SK-N-SH (cell line): ENCODE data around the gene MLC1. TPM values are rescaled to one million over a fixed set of nuclear protein-coding genes. Genes with fewer than 3 reads are reported as not detected.

Experiments used
- CTCF ChIA-PET: fragments of 300-600, 350-600 bp; formaldehyde crosslinking; extraction: SDS; loops from one replicate; lab custom pipeline; 2021; lab: Yijun Ruan, JAX
- POLR2A ChIA-PET: fragments of 350-600 bp; sonication (Branson Sonifier 250); formaldehyde crosslinking; extraction: SDS; loops from one replicate; lab custom pipeline; 2020; ENCODE audit warnings: antibody characterized with exemption, inconsistent platforms; lab: Yijun Ruan, JAX
- DNase-seq: peaks from one replicate; pipeline ENCODE4 v3.0.0; 2012
- H2AFZ ChIP-seq: fragments of 200-600 bp; sonication (generic); 2 replicates; pipeline ENCODE4 v1.8.1; 2016; ENCODE audit warnings: antibody characterized with exemption, mild to moderate bottlenecking, low read depth
- H3F3A ChIP-seq: fragments of 200-600 bp; sonication (generic); replicated peaks from 2 replicates; pipeline ENCODE3; 2016; ENCODE audit warnings: antibody characterized with exemption, mild to moderate bottlenecking; ENCODE audit not compliant: insufficient read depth
- H3K27ac ChIP-seq, 2 experiments: fragments of 200-500 bp in 1 of 2; fragments of 200-600 bp in 1 of 2; sonication (Bioruptor generic) in 1 of 2; sonication (generic), shearing (Covaris generic) in 1 of 2; 2 replicates each; pipeline versions ENCODE4 v1.5.1 to v1.6.1; 2014 to 2016; ENCODE audit warnings: low read depth in 2 of 2, inconsistent platforms in 1 of 2, low read length in 1 of 2, mild to moderate bottlenecking in 1 of 2, mixed read lengths in 1 of 2
- H3K27me3 ChIP-seq: fragments of 200-600 bp; sonication (generic), shearing (Covaris generic); 2 replicates; pipeline ENCODE4 v1.6.1; 2016; ENCODE audit warnings: mixed run types; ENCODE audit not compliant: insufficient read depth
- H3K36me3 ChIP-seq, 2 experiments: fragments of 200-500 bp in 1 of 2; fragments of 200-600 bp in 1 of 2; sonication (Bioruptor generic) in 1 of 2; sonication (generic) in 1 of 2; replicated peaks in 1 of 2; 2 replicates each; pipeline versions ENCODE3 to v1.5.1; 2014 to 2016; ENCODE audit warnings: low read length in 1 of 2, mild to moderate bottlenecking in 1 of 2; ENCODE audit not compliant: insufficient read depth in 2 of 2, control insufficient read depth in 1 of 2
- H3K4me1 ChIP-seq, 2 experiments: fragments of 200-500 bp in 1 of 2; fragments of 200-600 bp in 1 of 2; sonication (Bioruptor generic) in 1 of 2; sonication (generic), shearing (Covaris generic) in 1 of 2; 2 replicates each; pipeline versions ENCODE4 v1.5.1 to v1.6.1; 2014 to 2016; ENCODE audit warnings: low read depth in 1 of 2, low read length in 1 of 2, mixed run types in 1 of 2; ENCODE audit not compliant: insufficient read depth in 2 of 2, control insufficient read depth in 1 of 2
- H3K4me2 ChIP-seq: fragments of 200-600 bp; sonication (generic), shearing (Covaris generic); 2 replicates; pipeline ENCODE4 v1.6.1; 2017; ENCODE audit warnings: mixed run types
- H3K4me3 ChIP-seq, 2 experiments: fragments of 200-500 bp in 1 of 2; fragments of 200-600 bp in 1 of 2; sonication (Bioruptor generic) in 1 of 2; sonication (generic), shearing (Covaris generic) in 1 of 2; 2 replicates each; pipeline versions ENCODE4 v1.5.1 to v1.8.1; 2014 to 2016; ENCODE audit warnings: low read depth in 2 of 2, inconsistent platforms in 1 of 2, low read length in 1 of 2, mild to moderate bottlenecking in 1 of 2, mixed read lengths in 1 of 2, moderate library complexity in 1 of 2
- H3K79me2 ChIP-seq: fragments of 200-600 bp; sonication (generic); 2 replicates; pipeline ENCODE4 v1.8.1; 2017; ENCODE audit warnings: mild to moderate bottlenecking; ENCODE audit not compliant: insufficient read depth
- H3K9ac ChIP-seq: fragments of 200-600 bp; sonication (generic); 2 replicates; pipeline ENCODE4 v1.6.1; 2017; ENCODE audit warnings: mixed run types
- H3K9me2 ChIP-seq: fragments of 200-600 bp; sonication (generic); 2 replicates; pipeline ENCODE4 v1.6.1; 2017; ENCODE audit warnings: mixed run types
- H3K9me3 ChIP-seq: fragments of 200-600 bp; sonication (generic); 2 replicates; pipeline ENCODE4 v1.6.1; 2017; ENCODE audit warnings: mixed run types, mild to moderate bottlenecking, moderate library complexity
- H4K20me1 ChIP-seq: fragments of 200-600 bp; sonication (generic); 2 replicates; pipeline ENCODE4 v1.6.1; 2017; ENCODE audit warnings: mild to moderate bottlenecking, mixed run types; ENCODE audit not compliant: insufficient read depth
- CHD2 ChIP-seq: fragments of 150-350 bp; IDR thresholded peaks from 2 replicates; pipeline ENCODE4 v1.6.1; 2018; ENCODE audit warnings: low read length; ENCODE audit not compliant: partially characterized antibody
- EZH2phosphoT487 ChIP-seq: fragments of 200-600 bp; sonication (generic); IDR thresholded peaks from 2 replicates; pipeline ENCODE4 v1.6.1; 2017; ENCODE audit warnings: low read depth, mixed run types, mild to moderate bottlenecking, antibody characterized with exemption, moderate library complexity, borderline replicate concordance
- FOXJ3 ChIP-seq: sonication (generic); formaldehyde crosslinking; IDR thresholded peaks from 2 replicates; pipeline ENCODE4 v1.5.1; 2020; ENCODE audit warnings: mild to moderate bottlenecking, missing genetic modification reagents
- GABPA ChIP-seq: IDR thresholded peaks from 2 replicates; pipeline ENCODE4 v1.4.0; 2012; ENCODE audit warnings: low read depth, mild to moderate bottlenecking
- MAX ChIP-seq: IDR thresholded peaks from 2 replicates; pipeline ENCODE4 v1.4.0; 2012; ENCODE audit warnings: low read depth
- MEF2A ChIP-seq: IDR thresholded peaks from 2 replicates; pipeline ENCODE4 v1.4.0; 2012; ENCODE audit warnings: low read depth, borderline replicate concordance
- NRF1 ChIP-seq: IDR thresholded peaks from 2 replicates; pipeline ENCODE4 v1.6.1; 2012; ENCODE audit warnings: low read depth, mild to moderate bottlenecking, low read length
- RAD21 ChIP-seq: IDR thresholded peaks from 2 replicates; pipeline ENCODE4 v1.6.1; 2012; ENCODE audit warnings: mild to moderate bottlenecking, low read length
- REST ChIP-seq: IDR thresholded peaks from 2 replicates; pipeline ENCODE4 v1.6.1; 2012; ENCODE audit warnings: mild to moderate bottlenecking, low read depth, low read length, moderate library complexity
- RXRA ChIP-seq: IDR thresholded peaks from 2 replicates; pipeline ENCODE4 v1.4.0; 2012; ENCODE audit warnings: low read depth, mild to moderate bottlenecking, borderline replicate concordance
- SIN3A ChIP-seq: IDR thresholded peaks from 2 replicates; pipeline ENCODE4 v1.6.1; 2012; ENCODE audit warnings: low read depth, mild to moderate bottlenecking, low read length, moderate library complexity, borderline replicate concordance
- SMC3 ChIP-seq: IDR thresholded peaks from 2 replicates; pipeline ENCODE4 v1.6.1; 2012; ENCODE audit warnings: low read depth, low read length, improper control_type of control experiment
- TAF1 ChIP-seq: IDR thresholded peaks from 2 replicates; pipeline ENCODE4 v1.6.1; 2012; ENCODE audit warnings: low read depth, mild to moderate bottlenecking, low read length, moderate library complexity, borderline replicate concordance
- USF1 ChIP-seq: IDR thresholded peaks from 2 replicates; pipeline ENCODE4 v1.4.0; 2012; ENCODE audit warnings: low read depth, borderline replicate concordance
- USF2 ChIP-seq: fragments of 150-350 bp; IDR thresholded peaks from 2 replicates; pipeline ENCODE4 v1.6.1; 2017; ENCODE audit warnings: antibody characterized with exemption, low read length, low read depth, borderline replicate concordance
- ZBTB33 ChIP-seq: IDR thresholded peaks from 2 replicates; pipeline ENCODE4 v1.4.0; 2012; ENCODE audit warnings: low read depth, borderline replicate concordance
- WGBS: methylation state at CpG from one replicate; pipeline ENCODE4 v1.1.6; 2017; ENCODE audit warnings: low lambda C conversion rate; 5-methylcytosine and 5-hydroxymethylcytosine counted together
- polyA plus RNA-seq, 3 experiments: library from polyadenylated mRNA; depleted of rRNA; stranded (reverse); fragments of >200 nt; gene quantifications; 2 replicates each; pipeline ENCODE4 v1.2.3, GENCODE V29; 2012

MLC1 gene
- polyA plus RNA-seq (2012; rRNA removed) = not detected in 2 replicates
- 0.01 TPM in 1 of 2 replicates, not detected in the other for polyA plus RNA-seq (2012; cell fraction: cytosol; rRNA removed)
- not detected in 2 replicates for polyA plus RNA-seq (2012; cell fraction: nucleus; rRNA removed)

GRCh38 chr22:50085211-50085972, at the start of gene MLC1:
Gene MLC1 (minus strand): TSS chr22:50085426. CDS start chr22:50084902, 524 bp downstream.
- Histone ChIP-seq H3K9me3 (no peaks in the 10 kb centered on the region; the same call in 1 of the 2 replicates), H3K9me2 (no peaks in the 10 kb centered on the region), H3K36me3 (no peaks in the 10 kb centered on the region), H3K4me2 (no peak within 1 kb of the TSS), H3K4me3 (no peak within 1 kb of the TSS), H3K27ac (no peak within 1 kb of the TSS), H2AFZ (no peak within 1 kb of the TSS), H3F3A (no peaks in the 10 kb centered on the region), H3K79me2 (no peaks in the 10 kb centered on the region), H4K20me1 (no peaks in the 10 kb centered on the region), H3K27me3 (no peaks in the 10 kb centered on the region; the same call in 1 of the 2 replicates), H3K4me1 (peaks cover 0 to 16% of the 10 kb centered on the region in 2 experiments; a peak in 1 of 4 replicates), H3K9ac (no peak within 1 kb of the TSS)
- ChIA-PET CTCF (interaction anchor here (1.5 to 1.8 kb wide), 2 partner anchors 8 to 155 kb away, joined by 4 to 5 read pairs; no protein-coding TSS in a partner anchor), POLR2A (no interaction called here)
- no peak for DNase-seq
- no peak for TF ChIP-seq SIN3A
- no peak for TF ChIP-seq GABPA
- TF ChIP-seq SMC3 = no peak
- no peak for TF ChIP-seq MAX
- no peak for TF ChIP-seq USF1
- no peak for TF ChIP-seq RXRA
- no peak for TF ChIP-seq TAF1
- TF ChIP-seq NRF1 = no peak
- no peak for TF ChIP-seq USF2
- TF ChIP-seq CHD2 = no peak
- WGBS = 79% methylated on average over 28 of the region's 29 CpGs

GRCh38 chr22:50134481-50134880, 49.3 kb upstream of the MLC1 start:
- ChIA-PET CTCF (interaction anchor here (1.1 kb wide), 1 partner anchor 8 kb away, joined by 3 read pairs; no protein-coding TSS in a partner anchor), POLR2A (no interaction called here)
- no peaks in the 10 kb centered on the region for H3K4me1 ChIP-seq
- H3F3A ChIP-seq = no peaks in the 10 kb centered on the region
- no peak overlapping the region for H3K4me2 ChIP-seq
- no peaks in the 10 kb centered on the region for H3K79me2 ChIP-seq
- H3K4me3 ChIP-seq = no peak overlapping the region
- WGBS = 88% methylated on average over 10 of the region's 10 CpGs
- H3K9ac ChIP-seq = no peak overlapping the region
- DNase-seq = no peak
- H3K9me2 ChIP-seq = no peaks in the 10 kb centered on the region
- H3K36me3 ChIP-seq = peaks cover 0 to 4% of the 10 kb centered on the region in 2 experiments
- H3K27me3 ChIP-seq = no peaks in the 10 kb centered on the region
- no peaks in the 10 kb centered on the region for H3K9me3 ChIP-seq
- no peak overlapping the region for H2AFZ ChIP-seq
- H4K20me1 ChIP-seq = no peaks in the 10 kb centered on the region
- H3K27ac ChIP-seq = no peak overlapping the region
- TF ChIP-seq MEF2A (no peak), SIN3A (no peak), MAX (no peak), REST (no peak), RAD21 (no peak), EZH2phosphoT487 (no peak), FOXJ3 (CRISPR knock-in tag) (no peak), ZBTB33 (no peak)
